Neural cell (in vitro differentiated cells): ENCODE data around the gene GPNMB. TPM values are rescaled to one million over a fixed set of nuclear protein-coding genes. Genes with fewer than 3 reads are reported as not detected.

Experiments used
- H2AFZ ChIP-seq: fragments of 200-600, 300-800 bp; sonication (generic), shearing (Covaris generic); 2 replicates; pipeline ENCODE4 v1.6.0; 2014; ENCODE audit warnings: low read depth, mild to moderate bottlenecking, antibody characterized with exemption, low read length, moderate library complexity
- H3F3A ChIP-seq: fragments of 200-600 bp; shearing (Covaris generic); 2 replicates; pipeline ENCODE4 v1.6.1; 2016; ENCODE audit warnings: mild to moderate bottlenecking, moderate library complexity, mixed read lengths, antibody characterized with exemption, low read length; ENCODE audit not compliant: insufficient read depth, poor library complexity, severe bottlenecking
- H3K27ac ChIP-seq: fragments of 200-600, 300-800 bp; sonication (generic), shearing (Covaris generic); 2 replicates; pipeline ENCODE4 v1.5.1; 2014; ENCODE audit warnings: mild to moderate bottlenecking, low read length, moderate library complexity
- H3K27me3 ChIP-seq: fragments of 300-800, 200-600 bp; sonication (generic), shearing (Covaris generic); 2 replicates; pipeline ENCODE4 v1.6.0; 2014; ENCODE audit warnings: mild to moderate bottlenecking, low read depth, low read length, moderate library complexity; ENCODE audit not compliant: insufficient read depth
- H3K36me3 ChIP-seq: fragments of 300-800, 200-600 bp; sonication (generic), shearing (Covaris generic); 2 replicates; pipeline ENCODE4 v1.5.1; 2014; ENCODE audit warnings: mild to moderate bottlenecking, antibody characterized with exemption, low read length, moderate library complexity; ENCODE audit not compliant: insufficient read depth
- H3K4me2 ChIP-seq: fragments of 300-800, 200-600 bp; sonication (generic), shearing (Covaris generic); 2 replicates; pipeline ENCODE4 v1.6.0; 2014; ENCODE audit warnings: mild to moderate bottlenecking, low read length
- H3K4me3 ChIP-seq: fragments of 300-800, 200-600 bp; sonication (generic), shearing (Covaris generic); 2 replicates; pipeline ENCODE4 v1.5.1; 2014; ENCODE audit warnings: mild to moderate bottlenecking, low read length, moderate library complexity
- H3K79me2 ChIP-seq: fragments of 200-600 bp; shearing (Covaris generic); replicated peaks from 2 replicates; pipeline ENCODE4 v1.6.0; 2014; ENCODE audit warnings: mild to moderate bottlenecking, low read length, moderate library complexity; ENCODE audit not compliant: insufficient read depth
- H3K9ac ChIP-seq: fragments of 300-800, 200-600 bp; sonication (generic), shearing (Covaris generic); 2 replicates; pipeline ENCODE4 v1.6.1; 2016; ENCODE audit warnings: mild to moderate bottlenecking, low read length, mixed read lengths
- H3K9me2 ChIP-seq: fragments of 200-600 bp; shearing (Covaris generic); 2 replicates; pipeline ENCODE4 v1.6.1; 2016; ENCODE audit warnings: mild to moderate bottlenecking, low read length, mixed read lengths; ENCODE audit not compliant: insufficient read depth
- H3K9me3 ChIP-seq: fragments of 200-600, 300-800 bp; sonication (generic), shearing (Covaris generic); 2 replicates; pipeline ENCODE4 v1.6.1; 2016; ENCODE audit warnings: mild to moderate bottlenecking, mixed run types, low read length, moderate library complexity, mixed read lengths
- H4K20me1 ChIP-seq: fragments of 200-600 bp; shearing (Covaris generic); 2 replicates; pipeline ENCODE4 v1.6.1; 2016; ENCODE audit warnings: mild to moderate bottlenecking, mixed run types; ENCODE audit not compliant: insufficient read depth
- EP300 ChIP-seq: fragments of 450-650 bp; conservative IDR thresholded peaks from 2 replicates; pipeline ENCODE4 v1.6.1; 2014; ENCODE audit warnings: antibody characterized with exemption, mild to moderate bottlenecking, moderate library complexity; ENCODE audit not compliant: poor library complexity, severe bottlenecking
- EZH2 ChIP-seq: fragments of 200-600, 300-800 bp; shearing (Covaris generic), sonication (generic); IDR thresholded peaks from 2 replicates; pipeline ENCODE4 v1.6.1; 2014; ENCODE audit warnings: antibody characterized with exemption, low read length, borderline replicate concordance, mild to moderate bottlenecking; ENCODE audit not compliant: insufficient read depth, poor library complexity, severe bottlenecking
- MXI1 ChIP-seq: fragments of 450-650 bp; conservative IDR thresholded peaks from 2 replicates; pipeline ENCODE4 v1.6.1; 2014; ENCODE audit warnings: antibody characterized with exemption, mild to moderate bottlenecking; ENCODE audit not compliant: poor library complexity, severe bottlenecking
- POLR2AphosphoS5 ChIP-seq: IDR thresholded peaks from 2 replicates; pipeline ENCODE4 v1.6.1; 2012
- RAD21 ChIP-seq: fragments of 450-650 bp; conservative IDR thresholded peaks from 2 replicates; pipeline ENCODE4 v1.6.1; 2014; ENCODE audit warnings: antibody characterized with exemption, mild to moderate bottlenecking, moderate library complexity
- SMC3 ChIP-seq: fragments of 450-650 bp; conservative IDR thresholded peaks from 2 replicates; pipeline ENCODE4 v1.6.1; 2014; ENCODE audit warnings: antibody characterized with exemption, mild to moderate bottlenecking, moderate library complexity; ENCODE audit not compliant: poor library complexity
- TAF1 ChIP-seq: IDR thresholded peaks from 2 replicates; pipeline ENCODE4 v1.6.1; 2012; ENCODE audit warnings: low read depth
- polyA plus RNA-seq: library from polyadenylated mRNA; depleted of rRNA; stranded (reverse); fragments of >200 nt; gene quantifications from 2 replicates; pipeline ENCODE4 v1.2.3, GENCODE V29; 2014
- TF ChIP-seq, protein P1 (sequence below): IDR thresholded peaks from 2 replicates; pipeline ENCODE4 v1.6.1; 2012; ENCODE audit warnings: borderline replicate concordance
- TF ChIP-seq, protein P2 (sequence below): fragments of 450-650 bp; IDR thresholded peaks from 2 replicates; pipeline ENCODE4 v1.5.1; 2014; ENCODE audit warnings: antibody characterized with exemption, mild to moderate bottlenecking, moderate library complexity; ENCODE audit not compliant: poor library complexity, severe bottlenecking

GPNMB gene
- polyA plus RNA-seq, 1 donor from 2014 or later: not detected

DNA sequence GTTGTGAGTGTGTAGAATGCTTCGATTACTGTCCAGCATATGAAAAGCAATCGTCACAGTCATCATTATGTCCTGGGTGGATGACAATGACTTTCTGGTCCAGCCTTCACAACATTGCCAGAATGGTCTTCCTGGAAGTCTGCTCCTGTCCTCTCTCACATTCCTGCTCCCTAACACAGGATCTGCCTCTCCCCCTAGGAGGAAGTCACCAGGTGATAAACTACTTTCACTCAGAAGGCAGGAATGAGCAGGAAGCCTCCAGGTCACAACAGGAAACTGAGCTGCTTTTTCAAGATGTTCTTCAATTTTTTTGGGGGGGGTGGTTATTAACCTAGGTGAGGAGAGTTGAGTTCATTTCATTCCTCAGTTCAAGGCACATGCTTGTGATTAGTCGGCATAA is 13.6 kb upstream of the GPNMB start:
- Histone ChIP-seq H2AFZ (no peak overlapping the region), H3K27me3 (no peaks in the 10 kb centered on the region), H3K9ac (no peak overlapping the region), H3F3A (no peaks in the 10 kb centered on the region), H3K27ac (no peak overlapping the region), H3K79me2 (no peaks in the 10 kb centered on the region), H3K4me3 (no peak overlapping the region), H3K9me2 (no peaks in the 10 kb centered on the region), H3K36me3 (no peaks in the 10 kb centered on the region), H3K9me3 (no peaks in the 10 kb centered on the region), H4K20me1 (no peaks in the 10 kb centered on the region), H3K4me2 (no peak overlapping the region)
- TF ChIP-seq POLR2AphosphoS5: no peak
- TF ChIP-seq, protein P1, sequence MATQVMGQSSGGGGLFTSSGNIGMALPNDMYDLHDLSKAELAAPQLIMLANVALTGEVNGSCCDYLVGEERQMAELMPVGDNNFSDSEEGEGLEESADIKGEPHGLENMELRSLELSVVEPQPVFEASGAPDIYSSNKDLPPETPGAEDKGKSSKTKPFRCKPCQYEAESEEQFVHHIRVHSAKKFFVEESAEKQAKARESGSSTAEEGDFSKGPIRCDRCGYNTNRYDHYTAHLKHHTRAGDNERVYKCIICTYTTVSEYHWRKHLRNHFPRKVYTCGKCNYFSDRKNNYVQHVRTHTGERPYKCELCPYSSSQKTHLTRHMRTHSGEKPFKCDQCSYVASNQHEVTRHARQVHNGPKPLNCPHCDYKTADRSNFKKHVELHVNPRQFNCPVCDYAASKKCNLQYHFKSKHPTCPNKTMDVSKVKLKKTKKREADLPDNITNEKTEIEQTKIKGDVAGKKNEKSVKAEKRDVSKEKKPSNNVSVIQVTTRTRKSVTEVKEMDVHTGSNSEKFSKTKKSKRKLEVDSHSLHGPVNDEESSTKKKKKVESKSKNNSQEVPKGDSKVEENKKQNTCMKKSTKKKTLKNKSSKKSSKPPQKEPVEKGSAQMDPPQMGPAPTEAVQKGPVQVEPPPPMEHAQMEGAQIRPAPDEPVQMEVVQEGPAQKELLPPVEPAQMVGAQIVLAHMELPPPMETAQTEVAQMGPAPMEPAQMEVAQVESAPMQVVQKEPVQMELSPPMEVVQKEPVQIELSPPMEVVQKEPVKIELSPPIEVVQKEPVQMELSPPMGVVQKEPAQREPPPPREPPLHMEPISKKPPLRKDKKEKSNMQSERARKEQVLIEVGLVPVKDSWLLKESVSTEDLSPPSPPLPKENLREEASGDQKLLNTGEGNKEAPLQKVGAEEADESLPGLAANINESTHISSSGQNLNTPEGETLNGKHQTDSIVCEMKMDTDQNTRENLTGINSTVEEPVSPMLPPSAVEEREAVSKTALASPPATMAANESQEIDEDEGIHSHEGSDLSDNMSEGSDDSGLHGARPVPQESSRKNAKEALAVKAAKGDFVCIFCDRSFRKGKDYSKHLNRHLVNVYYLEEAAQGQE: no peak
- TF ChIP-seq TAF1: no peak
- TF ChIP-seq MXI1: no peak
- TF ChIP-seq, protein P2, sequence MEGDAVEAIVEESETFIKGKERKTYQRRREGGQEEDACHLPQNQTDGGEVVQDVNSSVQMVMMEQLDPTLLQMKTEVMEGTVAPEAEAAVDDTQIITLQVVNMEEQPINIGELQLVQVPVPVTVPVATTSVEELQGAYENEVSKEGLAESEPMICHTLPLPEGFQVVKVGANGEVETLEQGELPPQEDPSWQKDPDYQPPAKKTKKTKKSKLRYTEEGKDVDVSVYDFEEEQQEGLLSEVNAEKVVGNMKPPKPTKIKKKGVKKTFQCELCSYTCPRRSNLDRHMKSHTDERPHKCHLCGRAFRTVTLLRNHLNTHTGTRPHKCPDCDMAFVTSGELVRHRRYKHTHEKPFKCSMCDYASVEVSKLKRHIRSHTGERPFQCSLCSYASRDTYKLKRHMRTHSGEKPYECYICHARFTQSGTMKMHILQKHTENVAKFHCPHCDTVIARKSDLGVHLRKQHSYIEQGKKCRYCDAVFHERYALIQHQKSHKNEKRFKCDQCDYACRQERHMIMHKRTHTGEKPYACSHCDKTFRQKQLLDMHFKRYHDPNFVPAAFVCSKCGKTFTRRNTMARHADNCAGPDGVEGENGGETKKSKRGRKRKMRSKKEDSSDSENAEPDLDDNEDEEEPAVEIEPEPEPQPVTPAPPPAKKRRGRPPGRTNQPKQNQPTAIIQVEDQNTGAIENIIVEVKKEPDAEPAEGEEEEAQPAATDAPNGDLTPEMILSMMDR: no peak
- no peak for TF ChIP-seq SMC3
- TF ChIP-seq EP300: no peak

DNA sequence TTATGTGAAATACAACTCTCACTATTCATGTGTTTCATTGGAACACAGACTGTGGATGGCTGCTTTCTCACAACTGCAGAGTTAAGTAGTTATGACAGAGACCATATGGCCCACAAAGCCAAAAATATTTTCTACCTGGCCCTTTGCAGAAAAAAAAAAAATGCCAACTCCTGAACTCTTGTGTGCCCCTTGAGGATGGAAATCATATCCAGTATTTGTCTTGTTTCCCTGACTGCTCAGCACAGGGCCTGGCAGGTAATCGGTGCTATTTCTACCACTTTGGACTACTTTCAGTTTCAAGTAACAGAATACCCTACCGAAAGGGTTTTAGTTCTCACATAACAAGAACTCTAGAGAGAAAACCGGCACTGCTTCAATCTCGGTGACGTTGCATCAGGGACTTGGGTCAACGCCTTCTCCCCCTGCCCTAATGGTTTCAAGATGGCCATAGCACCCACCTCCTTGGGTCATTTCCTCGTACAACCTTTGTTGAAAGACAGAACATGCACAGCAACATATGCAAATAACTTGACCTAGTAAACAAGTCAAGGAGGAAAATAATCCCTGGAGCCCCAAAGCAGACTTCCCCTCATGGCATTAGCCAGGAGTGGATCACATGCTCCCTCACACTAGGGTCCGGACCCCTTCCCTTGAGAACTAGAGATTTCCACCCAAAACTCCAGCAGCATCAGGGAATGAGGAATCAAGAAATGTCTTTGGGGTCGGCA is 11.8 kb upstream of the GPNMB start:
- TF ChIP-seq EZH2 (no peak), MXI1 (no peak), TAF1 (no peak), POLR2AphosphoS5 (no peak), EP300 (no peak), SMC3 (no peak), RAD21 (no peak)
- TF ChIP-seq, protein P1: no peak
- TF ChIP-seq, protein P2: no peak
- no peaks in the 10 kb centered on the region for H3K36me3 ChIP-seq
- no peaks in the 10 kb centered on the region for H3K9me3 ChIP-seq
- no peaks in the 10 kb centered on the region for H3K9me2 ChIP-seq
- no peaks in the 10 kb centered on the region for H4K20me1 ChIP-seq
- H3K79me2 ChIP-seq: no peaks in the 10 kb centered on the region
- H3F3A ChIP-seq: no peaks in the 10 kb centered on the region
- no peak overlapping the region for H3K4me2 ChIP-seq
- no peak overlapping the region for H3K27ac ChIP-seq
- no peak overlapping the region for H3K9ac ChIP-seq
- H3K4me3 ChIP-seq: no peak overlapping the region
- no peaks in the 10 kb centered on the region for H3K27me3 ChIP-seq
- H2AFZ ChIP-seq: no peak overlapping the region
